ENCODE results near the gene MANEA. TPM values are rescaled to one million over a fixed set of nuclear protein-coding genes. Genes with fewer than 3 reads are reported as not detected.

Gene MANEA
- total and polyA plus RNA-seq, 2 of the 13 experiments (the other 11 are each of a cell fraction or from before 2014, with no cell fraction given), result 10.0 to 10.9 TPM

DNA sequence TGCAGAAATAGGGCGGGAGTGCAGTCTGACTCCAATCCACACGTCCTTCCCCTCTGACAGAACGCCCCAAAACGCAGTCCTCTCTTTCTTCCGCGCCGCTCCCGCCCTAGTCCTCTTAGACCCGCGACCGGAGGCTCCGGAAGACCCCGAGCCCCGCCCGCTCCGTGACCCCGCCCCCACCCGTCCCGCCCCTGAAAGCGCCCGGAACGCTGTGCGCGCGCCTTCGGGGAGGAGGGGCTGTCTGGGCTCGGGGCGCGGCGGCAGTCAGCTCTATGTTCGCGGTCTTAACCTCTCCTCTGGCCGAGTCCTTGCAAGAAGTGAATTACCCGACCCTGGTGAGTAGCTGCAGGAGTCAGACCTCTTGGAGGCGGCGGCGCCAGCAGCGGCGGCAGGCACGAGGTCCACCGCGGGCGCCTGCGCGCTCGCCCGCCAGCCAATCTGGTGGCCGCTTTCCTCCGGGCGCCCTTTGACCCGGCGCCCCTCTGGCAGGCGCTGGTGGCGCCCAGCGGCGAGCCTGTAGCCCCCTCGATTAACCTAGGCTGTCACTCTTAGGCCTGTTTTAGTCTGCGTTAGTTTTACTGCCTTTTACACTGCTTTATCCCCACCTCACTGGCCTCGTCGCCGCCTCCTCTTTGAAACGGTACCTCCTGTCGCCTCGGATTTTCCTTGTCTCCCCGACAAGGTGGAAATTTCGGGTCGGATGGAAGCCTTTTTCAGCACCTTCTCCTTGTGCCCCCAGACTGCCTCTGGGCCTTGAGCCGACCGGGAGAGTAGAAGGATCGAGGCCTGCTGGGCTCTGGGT lies at the start of gene MANEA (continued):
- TF ChIP-seq STAG1 (CRISPR knock-in tag; IDR thresholded peaks at IDR 0.05) (no peak; the same call in 1 of the 2 replicates), NCOA2 (CRISPR knock-in tag; IDR thresholded peaks at IDR 0.05) (0 out of 2 replicates have a peak, but pooled peaks have one; percentile 15), CCAR2 (optimal IDR thresholded peaks at IDR 0.05; ENCODE audit: low read depth, low read length) (no peak), ZC3H4 (CRISPR knock-in tag; IDR thresholded peaks at IDR 0.05; ENCODE audit: borderline replicate concordance) (0 out of 2 replicates have a peak, but pooled peaks have one; percentile 28), MTF1 (CRISPR knock-in tag; IDR thresholded peaks at IDR 0.05) (no peak), ELF3 (CRISPR knock-in tag; IDR thresholded peaks at IDR 0.05) (peak; percentile 6; the same call in 1 of the 2 replicates), ZNF530 (CRISPR knock-in tag; IDR thresholded peaks at IDR 0.05; ENCODE audit: low read depth) (no peak), ZNF337 (CRISPR knock-in tag; IDR thresholded peaks at IDR 0.05; ENCODE audit: borderline replicate concordance, low read depth) (peak; percentile 60; the same call in 1 of the 2 replicates), KDM6A (CRISPR knock-in tag; IDR thresholded peaks at IDR 0.05; ENCODE audit: low read depth) (no peak), ZNF335 (CRISPR knock-in tag; IDR thresholded peaks at IDR 0.05) (peak; percentile 79; the same call in 1 of the 2 replicates)
- TF ChIP-seq, protein P1, sequence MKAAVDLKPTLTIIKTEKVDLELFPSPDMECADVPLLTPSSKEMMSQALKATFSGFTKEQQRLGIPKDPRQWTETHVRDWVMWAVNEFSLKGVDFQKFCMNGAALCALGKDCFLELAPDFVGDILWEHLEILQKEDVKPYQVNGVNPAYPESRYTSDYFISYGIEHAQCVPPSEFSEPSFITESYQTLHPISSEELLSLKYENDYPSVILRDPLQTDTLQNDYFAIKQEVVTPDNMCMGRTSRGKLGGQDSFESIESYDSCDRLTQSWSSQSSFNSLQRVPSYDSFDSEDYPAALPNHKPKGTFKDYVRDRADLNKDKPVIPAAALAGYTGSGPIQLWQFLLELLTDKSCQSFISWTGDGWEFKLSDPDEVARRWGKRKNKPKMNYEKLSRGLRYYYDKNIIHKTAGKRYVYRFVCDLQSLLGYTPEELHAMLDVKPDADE (CRISPR knock-in tag; IDR thresholded peaks at IDR 0.05), result 0 out of 2 replicates have a peak, but pooled peaks have one; percentile 85
- TF ChIP-seq, protein P2, sequence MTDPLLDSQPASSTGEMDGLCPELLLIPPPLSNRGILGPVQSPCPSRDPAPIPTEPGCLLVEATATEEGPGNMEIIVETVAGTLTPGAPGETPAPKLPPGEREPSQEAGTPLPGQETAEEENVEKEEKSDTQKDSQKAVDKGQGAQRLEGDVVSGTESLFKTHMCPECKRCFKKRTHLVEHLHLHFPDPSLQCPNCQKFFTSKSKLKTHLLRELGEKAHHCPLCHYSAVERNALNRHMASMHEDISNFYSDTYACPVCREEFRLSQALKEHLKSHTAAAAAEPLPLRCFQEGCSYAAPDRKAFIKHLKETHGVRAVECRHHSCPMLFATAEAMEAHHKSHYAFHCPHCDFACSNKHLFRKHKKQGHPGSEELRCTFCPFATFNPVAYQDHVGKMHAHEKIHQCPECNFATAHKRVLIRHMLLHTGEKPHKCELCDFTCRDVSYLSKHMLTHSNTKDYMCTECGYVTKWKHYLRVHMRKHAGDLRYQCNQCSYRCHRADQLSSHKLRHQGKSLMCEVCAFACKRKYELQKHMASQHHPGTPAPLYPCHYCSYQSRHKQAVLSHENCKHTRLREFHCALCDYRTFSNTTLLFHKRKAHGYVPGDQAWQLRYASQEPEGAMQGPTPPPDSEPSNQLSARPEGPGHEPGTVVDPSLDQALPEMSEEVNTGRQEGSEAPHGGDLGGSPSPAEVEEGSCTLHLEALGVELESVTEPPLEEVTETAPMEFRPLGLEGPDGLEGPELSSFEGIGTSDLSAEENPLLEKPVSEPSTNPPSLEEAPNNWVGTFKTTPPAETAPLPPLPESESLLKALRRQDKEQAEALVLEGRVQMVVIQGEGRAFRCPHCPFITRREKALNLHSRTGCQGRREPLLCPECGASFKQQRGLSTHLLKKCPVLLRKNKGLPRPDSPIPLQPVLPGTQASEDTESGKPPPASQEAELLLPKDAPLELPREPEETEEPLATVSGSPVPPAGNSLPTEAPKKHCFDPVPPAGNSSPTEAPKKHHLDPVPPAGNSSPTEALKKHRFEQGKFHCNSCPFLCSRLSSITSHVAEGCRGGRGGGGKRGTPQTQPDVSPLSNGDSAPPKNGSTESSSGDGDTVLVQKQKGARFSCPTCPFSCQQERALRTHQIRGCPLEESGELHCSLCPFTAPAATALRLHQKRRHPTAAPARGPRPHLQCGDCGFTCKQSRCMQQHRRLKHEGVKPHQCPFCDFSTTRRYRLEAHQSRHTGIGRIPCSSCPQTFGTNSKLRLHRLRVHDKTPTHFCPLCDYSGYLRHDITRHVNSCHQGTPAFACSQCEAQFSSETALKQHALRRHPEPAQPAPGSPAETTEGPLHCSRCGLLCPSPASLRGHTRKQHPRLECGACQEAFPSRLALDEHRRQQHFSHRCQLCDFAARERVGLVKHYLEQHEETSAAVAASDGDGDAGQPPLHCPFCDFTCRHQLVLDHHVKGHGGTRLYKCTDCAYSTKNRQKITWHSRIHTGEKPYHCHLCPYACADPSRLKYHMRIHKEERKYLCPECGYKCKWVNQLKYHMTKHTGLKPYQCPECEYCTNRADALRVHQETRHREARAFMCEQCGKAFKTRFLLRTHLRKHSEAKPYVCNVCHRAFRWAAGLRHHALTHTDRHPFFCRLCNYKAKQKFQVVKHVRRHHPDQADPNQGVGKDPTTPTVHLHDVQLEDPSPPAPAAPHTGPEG (CRISPR knock-in tag; IDR thresholded peaks at IDR 0.05), result peak; percentile 81; the same call in 1 of the 2 replicates
- TF ChIP-seq, protein P3, sequence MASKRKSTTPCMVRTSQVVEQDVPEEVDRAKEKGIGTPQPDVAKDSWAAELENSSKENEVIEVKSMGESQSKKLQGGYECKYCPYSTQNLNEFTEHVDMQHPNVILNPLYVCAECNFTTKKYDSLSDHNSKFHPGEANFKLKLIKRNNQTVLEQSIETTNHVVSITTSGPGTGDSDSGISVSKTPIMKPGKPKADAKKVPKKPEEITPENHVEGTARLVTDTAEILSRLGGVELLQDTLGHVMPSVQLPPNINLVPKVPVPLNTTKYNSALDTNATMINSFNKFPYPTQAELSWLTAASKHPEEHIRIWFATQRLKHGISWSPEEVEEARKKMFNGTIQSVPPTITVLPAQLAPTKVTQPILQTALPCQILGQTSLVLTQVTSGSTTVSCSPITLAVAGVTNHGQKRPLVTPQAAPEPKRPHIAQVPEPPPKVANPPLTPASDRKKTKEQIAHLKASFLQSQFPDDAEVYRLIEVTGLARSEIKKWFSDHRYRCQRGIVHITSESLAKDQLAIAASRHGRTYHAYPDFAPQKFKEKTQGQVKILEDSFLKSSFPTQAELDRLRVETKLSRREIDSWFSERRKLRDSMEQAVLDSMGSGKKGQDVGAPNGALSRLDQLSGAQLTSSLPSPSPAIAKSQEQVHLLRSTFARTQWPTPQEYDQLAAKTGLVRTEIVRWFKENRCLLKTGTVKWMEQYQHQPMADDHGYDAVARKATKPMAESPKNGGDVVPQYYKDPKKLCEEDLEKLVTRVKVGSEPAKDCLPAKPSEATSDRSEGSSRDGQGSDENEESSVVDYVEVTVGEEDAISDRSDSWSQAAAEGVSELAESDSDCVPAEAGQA (IDR thresholded peaks at IDR 0.05; ENCODE audit: low read depth), result no peak
- TF ChIP-seq, protein P3 (CRISPR knock-in tag; IDR thresholded peaks at IDR 0.05; ENCODE audit: borderline replicate concordance), result no peak

Data from HepG2 (cell line).